GM12878 (cell line): ENCODE measurements around the gene THEM4.

Experiments used
- CEBPB ChIP-seq, 2 experiments: fragments of 150-350 bp in 1 of 2; IDR thresholded peaks; 2 replicates each; pipeline ENCODE4 v1.6.1; 2012 to 2014; ENCODE audit warnings: low read depth in 2 of 2, low read length in 2 of 2, borderline replicate concordance in 1 of 2, inconsistent platforms in 1 of 2
- CTCF ChIP-seq, 3 experiments: IDR thresholded peaks in 2 of 3; conservative IDR thresholded peaks in 1 of 3; 2 replicates each; pipeline ENCODE4 v1.5.1; 2011; ENCODE audit warnings: low read depth in 3 of 3, low read length in 3 of 3, mild to moderate bottlenecking in 3 of 3, control low read depth in 2 of 3, moderate library complexity in 2 of 3, inconsistent platforms in 1 of 3, mixed read lengths in 1 of 3; ENCODE audit not compliant: control insufficient read depth in 2 of 3, insufficient read depth in 1 of 3; ENCODE audit errors: extremely low read depth in 1 of 3
- EZH2 ChIP-seq: IDR thresholded peaks from 2 replicates; pipeline ENCODE4 v1.6.1; 2012; ENCODE audit warnings: low read depth, mild to moderate bottlenecking, control low read depth, inconsistent platforms, low read length, borderline replicate concordance; ENCODE audit not compliant: control insufficient read depth
- NBN ChIP-seq: fragments of 450-650 bp; IDR thresholded peaks from 2 replicates; pipeline ENCODE4 v1.6.1; 2016
- NFYA ChIP-seq: IDR thresholded peaks from 2 replicates; pipeline ENCODE4 v1.6.1; 2011; ENCODE audit warnings: low read depth, mild to moderate bottlenecking, low read length, improper control_type of control experiment, borderline replicate concordance
- POLR2A ChIP-seq: IDR thresholded peaks from 2 replicates; pipeline ENCODE4 v1.6.1; 2011; ENCODE audit warnings: low read depth, mild to moderate bottlenecking, low read length
- POLR2AphosphoS2 ChIP-seq: IDR thresholded peaks from 2 replicates; pipeline ENCODE4 v1.6.1; 2011; ENCODE audit warnings: low read depth, mild to moderate bottlenecking, low read length, improper control_type of control experiment, moderate library complexity
- POLR2AphosphoS5 ChIP-seq: IDR thresholded peaks from 2 replicates; pipeline ENCODE4 v1.6.1; 2011; ENCODE audit warnings: mild to moderate bottlenecking, low read length, inconsistent platforms
- SMC3 ChIP-seq: IDR thresholded peaks from 2 replicates; pipeline ENCODE4 v1.6.1; 2011; ENCODE audit warnings: low read length, improper control_type of control experiment, borderline replicate concordance
- STAT3 ChIP-seq: IDR thresholded peaks from 2 replicates; pipeline ENCODE4 v1.6.1; 2011; ENCODE audit warnings: low read depth, low read length, improper control_type of control experiment
- TARDBP ChIP-seq: IDR thresholded peaks from 2 replicates; pipeline ENCODE4 v1.6.1; 2016; ENCODE audit warnings: borderline replicate concordance
- TCF7 ChIP-seq: IDR thresholded peaks from 2 replicates; pipeline ENCODE4 v1.6.1; 2014; ENCODE audit warnings: antibody characterized with exemption, borderline replicate concordance
- YY1 ChIP-seq: IDR thresholded peaks from 2 replicates; pipeline ENCODE4 v1.6.1; 2011; ENCODE audit warnings: low read depth, mild to moderate bottlenecking, low read length

GRCh38 chr1:151892190-151892589, 17.1 kb downstream of the THEM4 start:
- TF ChIP-seq STAT3 (no peak), EZH2 (no peak), POLR2A (no peak), TCF7 (no peak), CEBPB (IDR thresholded peaks at IDR 0.05; ENCODE audit: borderline replicate concordance in 1 of 2, low read depth in 2 of 2, low read length in 2 of 2) (no peak), POLR2AphosphoS5 (no peak), SMC3 (no peak), TARDBP (no peak), YY1 (no peak), POLR2AphosphoS2 (no peak), NBN (no peak), NFYA (no peak), CTCF (IDR thresholded peaks at IDR 0.05 in 2 of 3, conservative IDR thresholded peaks at IDR 0.05 in 1 of 3; ENCODE audit: control insufficient read depth in 2 of 3, extremely low read depth in 1 of 3, insufficient read depth in 1 of 3, low read depth in 3 of 3, low read length in 3 of 3) (no peak)
